Jurkat, Clone E6-1 (cell line): ENCODE measurements around the gene PIGU. TPM values are rescaled to one million over a fixed set of nuclear protein-coding genes. Genes with fewer than 3 reads are reported as not detected.
"Not testable (repeated sequence)": the region's sequence is repeated elsewhere in the genome, so short reads cannot be mapped to it uniquely, and the experiment has no call there.

Source experiments
- DNase-seq: peaks from one replicate; pipeline ENCODE4 v3.0.0-alpha.2; 2011; ENCODE audit warnings: low read depth, low spot score
- H3K4me3 ChIP-seq: 2 replicates; pipeline ENCODE4 v1.5.1; 2011; ENCODE audit warnings: mild to moderate bottlenecking, low read length, control low read depth, moderate library complexity
- polyA plus RNA-seq: library from polyadenylated mRNA; unstranded; fragments of >200 nt; gene quantifications from one replicate; pipeline ENCODE4 v1.2.1, GENCODE V29; 2012; ENCODE audit warnings: missing spikeins; ENCODE audit not compliant: insufficient read length, insufficient read depth

Gene PIGU
- 45.2 TPM for polyA plus RNA-seq

GRCh38 chr20:34676642-34677373, at the start of gene PIGU:
PIGU (minus strand) TSS chr20:34677092; CDS start chr20:34677085, 7 bp downstream.
- peak within 1 kb of the TSS; percentile 79 for H3K4me3 ChIP-seq
- DNase-seq = peak; percentile 93

GRCh38 chr20:34724172-34724571, 47.3 kb upstream of the PIGU start:
- no peak overlapping the region for H3K4me3 ChIP-seq
- DNase-seq = no peak

- H3K4me3 ChIP-seq, DNase-seq: not testable (repeated sequence)
Measured at GRCh38 chr20:34722560-34722959, 45.7 kb upstream of the PIGU start.

GRCh38 chr20:34720266-34720665, 43.4 kb upstream of the PIGU start:
- DNase-seq = no peak
- H3K4me3 ChIP-seq = no peak overlapping the region

GRCh38 chr20:34719242-34720017, 42.5 kb upstream of the PIGU start:
- H3K4me3 ChIP-seq, DNase-seq: not testable (repeated sequence)

- H3K4me3 ChIP-seq = no peak overlapping the region
- DNase-seq = no peak
Measured at GRCh38 chr20:34717230-34718095, 40.6 kb upstream of the PIGU start.

- DNase-seq = no peak
- H3K4me3 ChIP-seq = no peak overlapping the region
Measured at GRCh38 chr20:34716921-34717229, 40.0 kb upstream of the PIGU start.

- no peak for DNase-seq
- H3K4me3 ChIP-seq = no peak overlapping the region
Measured at GRCh38 chr20:34715384-34715783, 38.5 kb upstream of the PIGU start.

GRCh38 chr20:34713944-34714515, 37.1 kb upstream of the PIGU start:
- not testable (repeated sequence) for H3K4me3 ChIP-seq, DNase-seq

- no peak for DNase-seq
- H3K4me3 ChIP-seq = no peak overlapping the region
Measured at GRCh38 chr20:34713194-34713943, 36.5 kb upstream of the PIGU start.

- no peak for DNase-seq
- no peak overlapping the region for H3K4me3 ChIP-seq
Measured at GRCh38 chr20:34712525-34713192, 35.8 kb upstream of the PIGU start.

GRCh38 chr20:34711813-34712430, 35.0 kb upstream of the PIGU start:
- no peak for DNase-seq
- no peak overlapping the region for H3K4me3 ChIP-seq

GRCh38 chr20:34710861-34711574, 34.1 kb upstream of the PIGU start:
- no peak for DNase-seq
- no peak overlapping the region for H3K4me3 ChIP-seq

GRCh38 chr20:34710568-34710839, 33.6 kb upstream of the PIGU start:
- H3K4me3 ChIP-seq = no peak overlapping the region

GRCh38 chr20:34709831-34710567, 33.1 kb upstream of the PIGU start:
- H3K4me3 ChIP-seq = peak overlapping the region; percentile 74
- DNase-seq = no peak

More at GRCh38 chr20:34710568-34710839, 33.6 kb upstream of the PIGU start:
- no peak for DNase-seq

GRCh38 chr20:34709044-34709830, 32.3 kb upstream of the PIGU start:
- DNase-seq = peak; percentile 49
- H3K4me3 ChIP-seq = peak overlapping the region; percentile 74
